ENCODE results near the gene SLC24A3.

Gene SLC24A3

GRCh38 chr20:19738951-19739350 is 526.5 kb downstream of the SLC24A3 start:
- Histone ChIP-seq H4K20me1 (ENCODE audit: control insufficient read depth, insufficient read depth, low read depth, low read length) (no peaks in the 10 kb centered on the region), H3K27me3 (ENCODE audit: control insufficient read depth, low read length) (no peaks in the 10 kb centered on the region), H3F3A (ENCODE audit: control insufficient read depth, insufficient read depth) (no peaks in the 10 kb centered on the region), H3K4me3 (ENCODE audit: low read length) (no peak overlapping the region), H3K27ac (ENCODE audit: low read depth, low read length) (no peak overlapping the region), H3K9me3 (ENCODE audit: control insufficient read depth, insufficient read depth, low read length) (no peaks in the 10 kb centered on the region), H3K4me1 (ENCODE audit: control insufficient read depth, low read length) (no peaks in the 10 kb centered on the region), H3K4me2 (ENCODE audit: low read length) (no peak overlapping the region), H3K79me2 (ENCODE audit: control insufficient read depth, low read length) (no peaks in the 10 kb centered on the region), H3K36me3 (ENCODE audit: control insufficient read depth, low read length) (no peaks in the 10 kb centered on the region), H3K9me2 (replicated peaks; ENCODE audit: control insufficient read depth, low read length) (no peaks in the 10 kb centered on the region)
- TF ChIP-seq EZH2phosphoT487 (IDR thresholded peaks at IDR 0.05; ENCODE audit: borderline replicate concordance, low read length) = no peak
- TF ChIP-seq, protein P1, sequence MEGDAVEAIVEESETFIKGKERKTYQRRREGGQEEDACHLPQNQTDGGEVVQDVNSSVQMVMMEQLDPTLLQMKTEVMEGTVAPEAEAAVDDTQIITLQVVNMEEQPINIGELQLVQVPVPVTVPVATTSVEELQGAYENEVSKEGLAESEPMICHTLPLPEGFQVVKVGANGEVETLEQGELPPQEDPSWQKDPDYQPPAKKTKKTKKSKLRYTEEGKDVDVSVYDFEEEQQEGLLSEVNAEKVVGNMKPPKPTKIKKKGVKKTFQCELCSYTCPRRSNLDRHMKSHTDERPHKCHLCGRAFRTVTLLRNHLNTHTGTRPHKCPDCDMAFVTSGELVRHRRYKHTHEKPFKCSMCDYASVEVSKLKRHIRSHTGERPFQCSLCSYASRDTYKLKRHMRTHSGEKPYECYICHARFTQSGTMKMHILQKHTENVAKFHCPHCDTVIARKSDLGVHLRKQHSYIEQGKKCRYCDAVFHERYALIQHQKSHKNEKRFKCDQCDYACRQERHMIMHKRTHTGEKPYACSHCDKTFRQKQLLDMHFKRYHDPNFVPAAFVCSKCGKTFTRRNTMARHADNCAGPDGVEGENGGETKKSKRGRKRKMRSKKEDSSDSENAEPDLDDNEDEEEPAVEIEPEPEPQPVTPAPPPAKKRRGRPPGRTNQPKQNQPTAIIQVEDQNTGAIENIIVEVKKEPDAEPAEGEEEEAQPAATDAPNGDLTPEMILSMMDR (IDR thresholded peaks at IDR 0.05; ENCODE audit: low read depth, low read length, poor library complexity, severe bottlenecking) = no peak

- Histone ChIP-seq H3K4me2 (ENCODE audit: low read length) (no peak overlapping the region), H3K27me3 (ENCODE audit: control insufficient read depth, low read length) (no peaks in the 10 kb centered on the region), H4K20me1 (ENCODE audit: control insufficient read depth, insufficient read depth, low read depth, low read length) (no peaks in the 10 kb centered on the region), H3K27ac (ENCODE audit: low read depth, low read length) (no peak overlapping the region), H3K4me1 (ENCODE audit: control insufficient read depth, low read length) (no peaks in the 10 kb centered on the region), H3K9me3 (ENCODE audit: control insufficient read depth, insufficient read depth, low read length) (no peaks in the 10 kb centered on the region), H3F3A (ENCODE audit: control insufficient read depth, insufficient read depth) (no peaks in the 10 kb centered on the region), H3K9me2 (replicated peaks; ENCODE audit: control insufficient read depth, low read length) (no peaks in the 10 kb centered on the region), H3K79me2 (ENCODE audit: control insufficient read depth, low read length) (no peaks in the 10 kb centered on the region), H3K4me3 (ENCODE audit: low read length) (no peak overlapping the region), H3K36me3 (ENCODE audit: control insufficient read depth, low read length) (no peaks in the 10 kb centered on the region)
- TF ChIP-seq, protein P1 (IDR thresholded peaks at IDR 0.05; ENCODE audit: low read depth, low read length, poor library complexity, severe bottlenecking) = no peak
- TF ChIP-seq EZH2phosphoT487 (IDR thresholded peaks at IDR 0.05; ENCODE audit: borderline replicate concordance, low read length) = no peak
Measured at GRCh38 chr20:19739351-19739750, 526.9 kb downstream of the SLC24A3 start.

DNA sequence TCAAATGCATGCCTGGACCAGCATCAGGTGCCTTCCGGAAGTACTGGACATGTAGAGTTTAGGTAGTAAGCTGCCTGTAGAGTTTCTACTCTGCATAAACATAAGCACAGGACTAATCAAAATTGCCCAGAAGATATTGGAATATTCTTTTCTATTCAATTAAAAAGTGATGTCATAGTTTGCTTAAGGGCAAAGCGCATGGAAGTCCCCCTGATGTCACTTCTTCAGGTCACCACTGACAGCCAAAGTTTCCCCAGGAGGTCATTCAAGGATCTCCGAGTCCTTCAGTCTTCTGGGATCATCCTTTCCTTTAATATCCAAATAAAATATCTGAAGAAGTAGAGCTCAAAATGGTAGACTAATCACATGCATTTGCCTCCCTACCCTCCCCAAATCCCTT is 528.1 kb downstream of the SLC24A3 start:
- Histone ChIP-seq H3K4me3 (ENCODE audit: low read length) (no peak overlapping the region), H3K9me2 (replicated peaks; ENCODE audit: control insufficient read depth, low read length) (no peaks in the 10 kb centered on the region), H3K79me2 (ENCODE audit: control insufficient read depth, low read length) (no peaks in the 10 kb centered on the region), H4K20me1 (ENCODE audit: control insufficient read depth, insufficient read depth, low read depth, low read length) (no peaks in the 10 kb centered on the region), H3K36me3 (ENCODE audit: control insufficient read depth, low read length) (no peaks in the 10 kb centered on the region), H3F3A (ENCODE audit: control insufficient read depth, insufficient read depth) (no peaks in the 10 kb centered on the region), H3K27me3 (ENCODE audit: control insufficient read depth, low read length) (no peaks in the 10 kb centered on the region), H3K27ac (ENCODE audit: low read depth, low read length) (no peak overlapping the region), H3K9me3 (ENCODE audit: control insufficient read depth, insufficient read depth, low read length) (no peaks in the 10 kb centered on the region), H3K4me2 (ENCODE audit: low read length) (no peak overlapping the region), H3K4me1 (ENCODE audit: control insufficient read depth, low read length) (no peaks in the 10 kb centered on the region)
- TF ChIP-seq, protein P1 (IDR thresholded peaks at IDR 0.05; ENCODE audit: low read depth, low read length, poor library complexity, severe bottlenecking) = no peak
- no peak for TF ChIP-seq EZH2phosphoT487 (IDR thresholded peaks at IDR 0.05; ENCODE audit: borderline replicate concordance, low read length)

- Histone ChIP-seq H3K9me2 (replicated peaks; ENCODE audit: control insufficient read depth, low read length) (no peaks in the 10 kb centered on the region), H3K4me2 (ENCODE audit: low read length) (no peak overlapping the region), H3K9me3 (ENCODE audit: control insufficient read depth, insufficient read depth, low read length) (no peaks in the 10 kb centered on the region), H4K20me1 (ENCODE audit: control insufficient read depth, insufficient read depth, low read depth, low read length) (no peaks in the 10 kb centered on the region), H3K4me3 (ENCODE audit: low read length) (no peak overlapping the region), H3K36me3 (ENCODE audit: control insufficient read depth, low read length) (no peaks in the 10 kb centered on the region), H3K4me1 (ENCODE audit: control insufficient read depth, low read length) (no peaks in the 10 kb centered on the region), H3K27me3 (ENCODE audit: control insufficient read depth, low read length) (no peaks in the 10 kb centered on the region), H3F3A (ENCODE audit: control insufficient read depth, insufficient read depth) (no peaks in the 10 kb centered on the region), H3K27ac (ENCODE audit: low read depth, low read length) (no peak overlapping the region), H3K79me2 (ENCODE audit: control insufficient read depth, low read length) (no peaks in the 10 kb centered on the region)
- no peak for TF ChIP-seq EZH2phosphoT487 (IDR thresholded peaks at IDR 0.05; ENCODE audit: borderline replicate concordance, low read length)
- TF ChIP-seq, protein P1 (IDR thresholded peaks at IDR 0.05; ENCODE audit: low read depth, low read length, poor library complexity, severe bottlenecking) = no peak
Measured at GRCh38 chr20:19741924-19742323, 529.5 kb downstream of the SLC24A3 start.

Data from DOHH2 (cell line).